Stimulated activated CD4-positive, alpha-beta T cell treated with anti-CD3 and anti-CD28 coated beads, Interleukin-15, amount 100 ng/mL, for 1 hour (primary cell): ENCODE measurements around the gene TWNK.

Source experiments
- DNase-seq, 2 donors: peaks; one replicate each; pipeline ENCODE4 v3.0.0-alpha.2; 2020; ENCODE audit warnings: low read depth in 1 of 2, low spot score in 1 of 2

Gene TWNK

DNA sequence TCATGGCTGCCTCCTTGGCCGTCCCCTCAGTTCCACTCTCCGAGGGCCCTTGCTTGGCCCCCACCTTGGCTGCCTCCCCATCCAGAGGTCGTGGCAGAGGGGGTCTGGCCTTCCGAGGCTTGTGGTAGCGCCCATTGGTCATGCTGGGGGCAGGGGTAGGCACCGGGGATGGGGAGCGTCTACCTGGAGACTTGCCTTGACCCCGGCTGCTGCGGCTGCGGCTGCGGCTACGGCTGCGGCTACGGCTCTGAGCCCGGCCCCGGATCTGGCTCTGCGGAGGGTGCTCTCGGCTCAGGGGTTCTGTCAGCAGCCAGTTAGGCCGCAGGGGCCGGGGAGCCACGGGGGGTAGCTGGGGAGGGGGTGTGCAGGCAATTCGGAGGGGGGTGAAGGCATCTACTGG is 23.0 kb downstream of the TWNK start:
- DNase-seq: no peak

DNA sequence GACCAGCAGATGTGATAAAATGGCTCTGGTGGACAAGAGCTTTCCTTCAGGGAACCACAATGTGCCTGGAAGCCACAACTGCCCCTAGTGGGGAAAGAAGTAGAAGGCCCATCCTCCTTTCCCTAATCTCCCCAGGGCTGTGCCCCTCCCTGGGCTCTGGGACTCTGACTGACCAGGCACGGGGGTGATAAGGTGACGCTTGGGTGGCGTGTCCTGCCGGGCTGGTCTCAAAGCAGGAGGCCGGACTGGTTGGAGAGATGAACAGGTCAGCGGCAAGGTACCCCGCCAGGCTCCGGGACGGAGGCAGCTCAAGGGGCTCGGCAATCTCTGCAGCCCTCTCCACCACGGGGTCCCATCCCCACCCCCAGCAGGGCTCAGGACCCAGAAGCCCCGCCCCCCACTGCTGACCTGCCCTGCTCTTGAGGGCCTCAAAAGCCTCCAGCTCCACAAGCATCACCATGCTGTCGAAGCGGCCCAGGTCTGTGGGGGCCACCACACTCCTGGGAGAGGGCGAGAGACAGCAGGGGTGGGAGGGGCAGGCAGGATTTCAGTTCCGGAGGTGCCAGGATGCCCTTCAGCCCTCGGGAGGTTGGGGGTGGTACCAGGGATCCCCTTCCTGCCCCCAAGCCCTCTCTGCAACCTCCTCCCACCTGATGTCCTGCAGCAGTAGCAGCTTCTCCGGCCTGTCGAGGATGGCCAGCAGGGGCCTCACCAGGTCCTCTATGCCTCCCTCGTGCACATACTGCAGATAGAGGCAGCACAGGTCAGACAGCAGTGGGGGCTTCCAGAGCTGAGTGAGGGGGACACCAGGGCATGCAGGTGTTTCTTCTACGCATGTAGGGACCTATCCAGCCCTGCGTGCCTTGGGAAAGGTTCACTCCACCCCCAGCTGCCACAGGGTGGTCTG is 24.4 kb downstream of the TWNK start:
- DNase-seq: no peak

DNA sequence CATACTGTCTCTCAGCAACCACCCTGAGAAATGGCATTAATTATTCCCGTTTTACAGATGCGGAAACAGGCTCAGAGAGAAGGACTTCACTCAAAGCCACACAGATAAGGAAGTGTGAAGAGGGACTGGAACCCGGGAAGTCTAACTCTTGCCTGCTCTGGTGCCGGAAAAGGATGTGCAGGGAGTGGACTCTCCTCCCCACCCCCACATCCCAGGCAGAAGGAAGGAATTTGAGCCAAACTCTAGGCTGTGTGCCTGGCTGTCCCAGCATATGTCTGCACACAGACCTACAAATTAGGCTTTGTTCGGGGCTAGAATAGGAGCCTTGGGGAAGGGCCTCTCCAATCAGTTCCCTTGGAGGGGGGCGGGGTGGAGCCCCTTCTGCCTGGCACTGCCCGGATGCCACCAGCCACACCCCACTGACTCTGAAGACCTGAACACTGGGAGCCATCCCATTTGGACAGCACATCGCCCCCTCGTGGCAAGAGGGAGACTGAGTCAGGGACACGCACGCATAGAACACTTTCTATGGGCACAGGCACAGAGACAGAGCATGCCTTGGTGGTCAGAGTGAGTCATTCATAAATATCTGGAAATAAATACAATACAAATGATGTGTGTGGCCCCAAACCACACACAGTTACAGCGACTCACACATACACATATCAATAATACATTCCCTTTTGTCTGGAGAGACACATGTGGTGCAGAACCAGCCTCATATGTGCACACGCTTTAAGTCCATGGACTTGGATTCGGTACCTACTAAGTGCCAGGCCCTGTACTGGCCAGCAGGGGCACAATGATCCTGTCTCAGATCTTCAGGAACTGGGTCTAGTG is 25.4 kb downstream of the TWNK start:
- peak; percentile 52 to 54 for DNase-seq

DNA sequence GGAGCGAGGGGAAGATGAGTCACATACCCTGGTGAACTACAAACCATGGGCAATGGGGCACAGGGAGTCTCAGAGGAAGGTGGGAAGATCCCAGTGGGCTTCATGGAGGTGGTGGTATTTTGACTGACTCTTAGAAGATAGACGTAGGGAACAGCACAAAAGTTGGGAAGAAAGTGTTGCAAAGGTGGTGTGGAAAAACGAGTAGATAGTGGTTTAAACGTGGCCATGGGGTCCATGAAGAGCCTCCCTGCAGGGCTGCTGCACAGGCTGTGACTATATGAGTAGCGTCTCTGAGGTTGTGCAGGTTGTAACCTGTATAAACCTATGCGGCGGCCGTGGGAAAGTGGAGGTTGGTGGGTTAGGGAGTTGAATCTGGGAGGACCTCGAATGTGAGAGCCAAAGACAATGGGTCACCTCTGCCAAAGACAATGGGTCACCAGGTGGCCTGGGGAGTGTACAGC is 26.1 kb downstream of the TWNK start:
- no peak for DNase-seq

DNA sequence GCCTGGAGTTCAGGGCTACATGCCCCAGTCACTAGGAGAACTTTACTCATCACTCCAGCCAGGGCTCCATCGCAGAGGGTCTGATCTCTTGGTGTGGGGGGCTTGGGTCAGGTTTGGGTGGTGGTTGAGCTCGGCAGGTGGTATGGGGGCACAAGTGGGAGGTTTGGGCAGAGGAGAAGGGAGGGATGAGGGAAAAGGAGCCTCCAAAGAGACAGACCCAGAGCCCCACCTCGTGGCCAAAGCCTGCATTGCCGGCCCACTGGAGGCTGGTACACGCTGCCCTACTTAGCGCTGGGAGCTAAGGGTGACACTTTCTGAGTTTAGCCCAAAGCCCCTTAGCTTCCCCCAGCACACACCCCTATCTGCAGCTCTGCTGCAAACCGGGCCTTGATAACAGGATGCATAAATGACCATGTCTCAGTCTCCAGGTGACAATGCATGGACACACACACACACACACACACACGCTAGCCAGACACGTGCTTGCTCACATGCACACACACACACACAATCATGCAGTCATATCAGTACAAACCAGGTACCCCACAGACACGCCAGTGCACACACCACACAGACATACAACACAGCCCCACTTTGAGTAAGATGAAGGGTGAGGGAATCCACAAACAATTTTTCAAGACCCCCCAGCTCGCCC is 27.0 kb downstream of the TWNK start:
- DNase-seq: peak; percentile 52 to 66

DNA sequence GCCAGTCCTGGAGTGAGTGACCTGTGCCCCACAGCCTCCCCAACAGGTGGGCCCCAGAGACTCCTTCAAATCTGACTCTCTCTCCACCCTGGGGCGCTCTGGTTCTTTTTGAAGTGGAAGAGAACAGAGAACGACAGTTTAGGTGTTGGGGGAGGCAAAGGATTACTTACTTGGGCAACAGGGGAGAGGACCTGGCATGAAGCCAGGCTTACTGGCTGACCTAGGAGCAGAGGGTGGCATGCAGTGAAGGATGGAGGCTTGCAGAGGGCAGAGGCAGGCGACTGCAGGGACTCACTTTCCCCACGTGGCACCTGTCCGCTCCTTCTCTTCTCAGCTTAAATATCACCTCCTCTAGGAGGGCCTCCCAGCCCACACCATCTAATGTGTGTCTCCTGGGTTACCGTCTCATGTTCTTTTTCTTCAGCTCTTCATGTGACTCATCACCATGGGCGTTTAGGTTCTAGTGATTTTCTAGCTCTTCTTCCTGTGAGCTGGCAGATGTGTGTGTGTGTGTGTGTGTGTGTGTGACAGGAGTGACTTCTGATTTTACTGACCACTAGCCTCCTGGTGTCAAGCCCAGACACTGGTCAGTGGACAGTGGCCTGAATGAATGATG is 27.7 kb downstream of the TWNK start:
- no peak for DNase-seq

DNA sequence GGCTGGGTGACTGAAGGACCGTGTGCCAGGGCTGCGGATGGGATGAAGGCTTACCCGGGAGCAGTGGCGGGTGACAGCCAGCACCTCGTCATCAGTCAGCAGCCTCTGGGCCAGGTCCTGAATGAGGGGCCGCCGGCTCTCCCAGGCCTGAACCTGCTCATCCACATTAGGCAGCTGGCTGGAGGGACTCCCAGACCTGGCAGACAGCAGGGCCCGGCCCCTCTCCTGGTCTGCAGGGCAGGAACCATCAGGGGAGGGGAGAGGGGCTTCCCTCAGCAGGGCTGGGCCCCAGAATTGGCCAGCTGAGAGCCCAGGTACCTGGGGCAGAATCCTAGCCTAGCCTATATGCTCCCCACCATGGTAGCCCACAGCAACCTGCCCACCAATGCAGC is 28.2 kb downstream of the TWNK start:
- DNase-seq: no peak

DNA sequence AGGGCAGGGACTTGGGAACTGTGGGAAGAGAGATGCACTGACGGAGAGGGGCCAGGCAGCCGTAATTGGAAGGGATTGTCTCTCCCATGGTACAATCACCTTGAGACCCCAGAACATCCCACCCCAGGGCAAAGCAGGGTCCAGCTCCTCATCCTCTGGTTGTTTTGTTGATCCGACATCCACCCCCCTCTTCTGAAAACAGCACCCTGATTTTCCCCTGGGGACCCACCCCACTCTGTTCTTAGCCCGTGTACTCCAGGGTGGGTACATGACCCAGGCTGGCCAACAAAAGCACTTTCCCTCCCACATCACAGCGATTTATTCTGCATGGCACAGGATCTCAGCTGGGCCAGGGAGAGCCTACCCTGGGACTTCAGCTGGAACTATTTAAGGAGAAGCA is 29.5 kb downstream of the TWNK start:
- no peak for DNase-seq

DNA sequence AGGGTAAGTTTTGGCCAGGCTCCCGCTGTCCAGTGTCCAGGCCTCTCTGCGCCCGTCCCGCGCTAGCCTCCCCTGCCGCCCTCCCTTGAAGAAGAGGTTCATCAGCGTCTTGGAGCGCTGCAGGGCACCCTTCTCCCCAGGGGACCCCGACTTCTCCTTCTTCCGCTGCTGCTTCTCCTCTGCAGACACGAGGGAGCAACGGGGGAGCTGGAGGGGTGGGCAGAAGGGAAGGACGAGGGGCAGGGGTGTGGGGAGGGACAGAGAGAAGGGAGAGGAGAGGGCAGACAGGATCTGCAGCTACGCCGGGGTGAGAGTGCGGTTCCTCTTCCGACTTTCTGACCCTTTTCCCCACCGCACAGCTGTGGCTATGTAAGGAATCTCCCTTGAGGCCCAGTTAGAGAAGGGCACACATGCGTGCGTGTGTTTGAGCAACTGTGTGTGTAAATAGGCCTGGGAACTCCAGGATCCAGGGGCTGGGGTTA is 30.8 kb downstream of the TWNK start:
- DNase-seq: no peak

DNA sequence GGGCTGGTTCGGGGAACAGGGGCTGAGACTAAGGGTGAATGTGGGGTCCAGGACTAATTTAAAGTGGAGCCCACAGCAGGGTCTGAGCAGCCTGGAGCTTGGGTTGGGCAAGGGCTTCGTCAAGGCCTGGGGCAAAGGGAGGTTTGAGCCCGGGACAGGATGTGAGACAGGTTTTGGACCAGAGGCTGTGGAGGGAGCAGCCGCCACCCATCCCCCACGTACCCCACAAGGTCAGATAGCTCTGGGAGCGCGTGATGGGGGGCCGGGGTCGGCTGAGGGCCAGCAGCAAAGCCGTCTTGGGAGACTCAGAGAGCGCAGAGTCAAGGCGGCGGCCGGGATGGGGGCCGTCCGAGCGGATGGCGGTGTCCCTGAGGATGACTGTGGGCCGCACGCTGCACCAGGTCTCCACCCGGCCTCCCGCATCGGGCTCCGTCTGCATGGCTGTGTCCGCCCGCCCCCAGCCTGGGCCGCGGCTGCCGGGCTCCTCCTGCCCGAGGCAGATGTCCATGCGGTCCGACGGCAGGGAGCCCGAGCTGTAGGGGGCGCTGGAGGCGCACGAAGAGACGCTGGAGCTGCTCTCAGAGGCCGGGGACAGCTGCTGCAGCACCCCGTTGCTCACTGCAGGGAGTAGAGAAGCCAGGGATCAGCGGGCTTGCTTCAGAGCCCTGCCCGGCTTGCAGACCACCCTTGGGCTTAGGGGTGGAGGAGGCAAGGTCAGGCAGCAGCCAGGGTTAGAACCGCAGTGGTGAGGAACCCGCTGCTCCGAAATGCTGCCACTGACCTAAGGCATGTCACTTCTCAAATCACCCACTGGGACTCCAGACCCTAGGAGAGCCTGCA is 31.5 kb downstream of the TWNK start:
- DNase-seq: peak; percentile 40 to 60

DNA sequence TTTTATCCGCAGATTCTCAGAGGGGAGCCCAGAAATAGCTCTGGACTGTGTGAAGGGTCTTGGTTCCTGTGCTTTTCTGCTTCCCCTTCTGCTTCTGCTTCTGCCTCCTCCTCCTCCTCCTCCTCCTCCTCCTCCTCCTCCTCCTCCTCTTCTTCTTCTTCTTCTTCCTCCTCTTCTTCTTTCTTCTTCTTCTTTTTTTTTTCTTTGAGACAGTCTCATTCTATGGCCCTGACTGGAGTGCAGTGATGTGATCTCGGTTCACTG is 32.0 kb downstream of the TWNK start:
- no peak for DNase-seq

DNA sequence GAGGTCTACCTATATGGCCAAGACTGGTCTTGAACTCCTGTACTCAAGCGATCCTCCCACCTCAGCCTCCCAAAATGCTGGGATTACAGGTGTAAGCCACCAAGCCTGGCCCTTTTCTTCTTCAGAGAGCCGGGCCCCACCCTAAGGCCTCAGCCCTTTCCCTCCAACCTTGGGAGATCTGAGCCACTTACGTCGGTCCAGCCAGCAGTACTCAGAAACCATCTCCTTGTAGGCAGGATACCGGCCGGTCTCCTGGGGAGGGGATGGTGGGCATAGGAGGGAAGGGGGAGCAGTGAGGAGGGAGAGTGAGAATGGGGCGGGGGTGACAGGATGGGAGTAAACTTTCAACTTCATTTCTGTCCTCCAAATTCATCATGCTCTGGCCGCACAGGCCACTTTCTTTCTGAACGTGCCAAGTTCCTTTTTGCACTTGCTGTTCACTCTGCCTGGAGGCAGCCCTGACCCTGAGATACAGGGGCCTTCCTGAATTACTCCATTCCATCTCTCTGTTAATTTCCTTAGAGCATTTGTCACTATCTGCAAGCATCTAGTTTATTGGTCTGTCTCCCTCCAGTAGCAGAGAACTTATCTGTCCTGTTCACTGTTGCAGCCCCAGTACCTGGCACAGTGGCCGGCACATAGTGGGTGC is 33.2 kb downstream of the TWNK start:
- no peak for DNase-seq

DNA sequence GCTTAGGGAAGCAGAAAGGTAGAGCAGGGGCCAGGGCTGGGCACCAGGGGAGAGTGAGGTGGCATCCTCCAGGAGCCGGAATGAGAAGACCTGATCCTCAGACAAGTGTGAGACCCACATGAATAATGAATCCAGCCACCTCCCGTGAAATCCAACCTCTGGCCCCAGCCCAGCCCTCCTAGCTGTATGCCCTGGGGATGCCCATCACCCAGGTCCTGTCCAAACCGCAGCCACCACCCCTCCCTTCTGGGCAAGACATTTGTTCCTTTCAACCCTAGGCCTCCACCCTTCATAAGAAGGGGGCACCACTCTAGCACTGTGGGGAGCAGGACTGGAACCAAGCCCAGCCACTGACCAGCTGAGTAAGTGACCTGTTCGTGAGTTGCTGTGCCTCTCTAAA is 33.9 kb downstream of the TWNK start:
- no peak for DNase-seq

DNA sequence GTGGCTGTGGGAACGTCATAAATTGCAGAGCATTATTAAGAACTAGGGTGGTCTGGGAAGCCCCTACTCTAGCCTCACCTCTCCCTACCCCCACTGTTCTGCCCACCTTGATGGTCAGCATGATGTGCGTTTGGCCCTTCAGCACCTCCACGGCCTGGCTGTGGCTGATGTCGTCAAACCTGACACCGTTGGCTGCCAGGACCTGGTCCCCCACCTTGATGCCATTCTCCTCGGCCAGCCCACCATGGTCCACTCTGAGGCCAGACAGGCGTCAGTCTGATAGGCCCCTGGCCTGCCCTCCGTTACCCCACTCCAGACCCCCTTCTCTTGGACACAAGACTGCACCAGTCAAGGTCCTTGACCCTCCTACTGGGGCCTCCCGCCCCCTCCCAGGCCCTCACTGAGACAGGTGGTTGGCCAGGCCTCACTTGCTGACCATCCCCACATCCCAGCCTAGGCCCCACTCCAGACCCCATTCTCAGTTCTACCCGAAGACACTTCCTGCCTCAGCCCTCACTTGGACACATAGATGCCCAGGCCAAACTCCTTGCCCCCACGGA is 34.4 kb downstream of the TWNK start:
- DNase-seq: no peak

DNA sequence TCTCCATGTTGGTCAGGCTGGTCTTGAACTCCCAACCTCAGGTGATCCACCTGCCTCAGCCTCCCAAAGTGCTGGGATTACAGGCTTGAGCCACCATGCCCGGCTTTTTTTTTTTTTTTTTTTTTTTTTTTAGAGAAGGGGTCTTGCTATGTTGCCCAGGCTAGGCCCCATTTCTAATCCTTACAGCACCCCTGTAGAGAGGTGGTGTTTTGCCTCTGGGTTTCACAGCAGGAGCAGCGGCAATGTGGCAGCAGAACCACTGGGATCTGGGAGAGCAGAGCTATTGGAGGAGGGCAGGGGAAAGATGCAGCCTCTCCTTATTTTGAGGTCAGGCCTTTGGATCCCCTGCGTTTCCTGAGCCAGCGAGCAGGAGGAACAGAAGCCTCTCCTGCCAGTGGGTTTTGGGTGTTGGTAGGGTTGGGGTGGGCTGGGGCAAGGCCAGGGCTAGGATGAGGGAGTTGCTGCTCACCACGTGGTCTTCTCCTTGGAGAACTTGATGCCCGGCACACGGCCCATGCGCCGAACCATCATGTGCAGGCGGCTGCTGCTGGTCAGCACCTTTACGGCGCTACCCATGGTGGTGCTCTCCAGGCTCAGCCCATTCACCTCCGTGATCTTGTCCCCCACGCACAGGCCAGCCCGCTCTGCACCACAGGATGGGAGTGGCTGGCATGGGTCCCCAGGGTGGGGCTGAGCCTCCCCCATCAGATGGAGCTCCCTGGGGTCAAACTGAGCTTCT is 35.8 kb downstream of the TWNK start:
- DNase-seq: no peak

DNA sequence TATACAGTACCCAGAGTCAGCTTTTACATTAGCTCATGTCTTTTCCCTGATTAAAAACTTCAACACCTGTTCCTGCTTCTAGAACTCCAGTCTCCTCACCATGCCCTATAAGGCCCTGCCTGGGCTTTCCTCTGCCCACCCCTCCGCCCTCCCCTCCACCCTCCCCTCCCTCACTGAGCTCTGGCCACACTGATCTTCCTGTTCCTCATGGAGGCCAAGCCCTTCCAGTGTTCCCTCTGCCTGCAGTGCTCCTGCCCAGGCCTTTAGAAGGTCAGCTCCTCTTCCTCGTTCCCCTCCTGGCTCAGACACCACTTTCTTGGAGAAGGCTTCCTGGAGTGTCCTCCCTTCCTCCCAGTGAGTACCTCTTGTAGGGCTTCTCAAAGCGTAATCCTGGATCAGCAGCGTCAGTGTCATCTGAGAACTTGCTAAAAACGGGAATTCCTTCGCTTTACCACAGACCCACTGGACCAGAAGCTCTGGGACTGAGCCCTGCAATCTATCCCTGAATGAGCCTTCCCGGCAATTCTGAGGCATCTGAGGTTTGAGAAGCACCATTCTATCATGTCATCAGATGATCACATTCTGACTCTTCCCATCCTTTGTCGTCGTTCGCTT is 39.9 kb downstream of the TWNK start:
- no peak for DNase-seq

DNA sequence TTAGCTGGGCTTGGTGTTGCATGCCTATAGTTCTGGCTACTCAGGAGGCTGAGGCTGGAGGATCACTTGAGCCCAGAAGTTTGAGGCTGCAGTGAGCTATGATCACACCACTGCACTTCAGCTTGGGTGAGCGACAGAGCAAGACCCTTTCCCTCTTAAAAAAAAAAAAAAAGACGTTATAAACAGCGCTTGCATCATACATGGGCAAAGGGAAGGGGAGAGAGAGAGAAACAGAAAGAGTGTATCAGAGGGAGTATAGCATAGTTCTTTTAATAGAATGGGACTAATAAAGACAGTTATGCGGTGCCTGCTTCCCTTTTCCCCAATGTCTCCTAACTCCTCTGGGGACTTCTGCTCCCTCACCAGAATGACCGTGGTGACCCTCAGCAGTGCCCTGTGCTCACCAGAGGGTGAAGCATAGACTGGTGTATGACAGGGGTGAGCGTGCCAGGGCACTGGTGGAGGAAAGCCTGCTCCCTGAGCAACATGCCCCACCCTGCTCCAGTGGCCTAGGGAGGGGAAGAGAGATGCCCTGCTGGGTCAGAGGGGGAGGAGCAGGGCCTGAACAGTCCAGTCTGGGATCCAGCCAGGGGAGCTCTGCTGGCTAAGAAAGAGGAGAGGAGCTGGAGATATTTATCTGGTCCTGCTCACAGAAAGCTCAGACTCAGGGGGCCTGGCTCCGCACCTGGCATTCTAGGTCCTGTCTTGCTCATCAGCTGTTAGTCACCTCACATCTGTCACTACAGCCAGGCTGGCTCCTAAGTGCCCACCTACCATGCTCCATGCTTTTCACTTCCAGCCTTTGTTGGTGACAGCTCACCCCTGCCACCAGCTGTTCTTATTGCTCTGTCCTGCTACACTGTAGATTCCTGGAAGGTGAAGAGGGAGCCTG is 41.3 kb downstream of the TWNK start:
- no peak for DNase-seq
